ENCODE measurements around the gene YARS2. TPM values are rescaled to one million over a fixed set of nuclear protein-coding genes. Genes with fewer than 3 reads are reported as not detected.

YARS2 gene
- total and polyA plus RNA-seq, 2 experiments from 2014 or later = 73.0 to 76.7 TPM

DNA sequence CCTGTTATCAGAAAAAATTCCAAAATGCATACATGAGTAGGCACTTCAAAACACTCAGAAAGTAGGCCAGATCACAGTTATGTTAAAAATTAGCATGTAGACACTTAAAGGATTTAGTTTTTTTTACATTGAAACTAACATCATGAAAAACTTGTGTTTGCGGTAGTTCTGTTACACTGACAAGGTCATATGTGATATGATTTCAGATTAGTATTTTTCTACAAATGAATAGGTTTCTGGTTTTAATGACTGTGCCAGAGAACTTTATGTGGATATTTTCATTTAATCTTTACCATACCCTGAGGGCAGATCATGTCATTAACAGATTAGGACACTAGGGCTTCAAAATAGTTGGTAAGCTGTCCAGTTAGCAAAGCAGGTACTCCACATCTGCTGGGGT is 20.7 kb downstream of the YARS2 start (continued):
- TF ChIP-seq ZNF462 (CRISPR knock-in tag; IDR thresholded peaks at IDR 0.05) (no peak), POLR2AphosphoS5 (IDR thresholded peaks at IDR 0.05; ENCODE audit: low read depth) (no peak), CTCF (conservative IDR thresholded peaks at IDR 0.05; ENCODE audit: low read depth in 2 of 2) (no peak), EZH2phosphoT487 (IDR thresholded peaks at IDR 0.05; ENCODE audit: unreplicated experiment) (no peak)

GRCh38 chr12:32727237-32727636 is 28.5 kb downstream of the YARS2 start:
- Histone ChIP-seq H3K36me3 (ENCODE audit: insufficient read depth) (peaks cover 8% of the 10 kb centered on the region; the same call in 1 of the 2 replicates), H3F3A (replicated peaks; ENCODE audit: low read depth) (no peaks in the 10 kb centered on the region; the same call in 1 of the 2 replicates), H3K4me2 (no peak overlapping the region), H3K4me3 (no peak overlapping the region), H2AFZ (no peak overlapping the region), H4K20me1 (replicated peaks; ENCODE audit: insufficient read depth) (0 out of 2 replicates have a peak, but pooled peaks cover 3% of the 10 kb centered on the region), H3K4me1 (ENCODE audit: insufficient read depth) (no peaks in the 10 kb centered on the region), H3K27me3 (ENCODE audit: insufficient read depth) (no peaks in the 10 kb centered on the region), H3K9me2 (ENCODE audit: insufficient read depth) (no peaks in the 10 kb centered on the region), H3K27ac (ENCODE audit: low read depth) (peak overlapping the region; percentile 35; the same call in 1 of the 2 replicates), H3K79me2 (replicated peaks; ENCODE audit: insufficient read depth) (no peaks in the 10 kb centered on the region)
- no peak for TF ChIP-seq NANOG (IDR thresholded peaks at IDR 0.05; ENCODE audit: borderline replicate concordance)
- peak; percentile 19 to 28; a peak in 3 of 4 replicates for TF ChIP-seq CTCF (conservative IDR thresholded peaks at IDR 0.05; ENCODE audit: low read depth in 2 of 2)
- TF ChIP-seq POLR2AphosphoS5 (IDR thresholded peaks at IDR 0.05; ENCODE audit: low read depth) = no peak
- no peak for TF ChIP-seq STAT1 (IDR thresholded peaks at IDR 0.05; ENCODE audit: unreplicated experiment)
- ATAC-seq (peak; percentile 48), DNase-seq (ENCODE audit: low spot score) (peak; percentile 8)
- H3K36me3 Mint-ChIP-seq (ENCODE audit: low read depth) = peaks cover 55% of the 10 kb centered on the region
- H3K4me3 Mint-ChIP-seq = no peak overlapping the region
- H3K27ac Mint-ChIP-seq = no peak overlapping the region; the same call in 1 of the 2 replicates
- H3K27me3 Mint-ChIP-seq (ENCODE audit: insufficient read depth, low read depth, poor library complexity) = no peaks in the 10 kb centered on the region
- H3K4me1 Mint-ChIP-seq = no peaks in the 10 kb centered on the region
- H3K9me3 Mint-ChIP-seq = no peaks in the 10 kb centered on the region
